ENCODE results near the gene RXRA.
"Not testable (repeated sequence)": the region's sequence is repeated elsewhere in the genome, so short reads cannot be mapped to it uniquely, and the experiment has no call there.

The RXRA gene

GRCh38 chr9:134294153-134295071, 31.8 kb upstream of the RXRA start:
- no peak for DNase-seq

- no peak for DNase-seq
These were observed 31.0 kb upstream of the RXRA start for GRCh38 chr9:134295101-134295745.

GRCh38 chr9:134295746-134296250, 30.5 kb upstream of the RXRA start:
- no peak for DNase-seq

- no peak for DNase-seq
These were observed 29.8 kb upstream of the RXRA start for GRCh38 chr9:134296301-134297082.

- no peak for DNase-seq
These were observed 29.2 kb upstream of the RXRA start for GRCh38 chr9:134297083-134297410.

- no peak for DNase-seq
These were observed 28.7 kb upstream of the RXRA start for GRCh38 chr9:134297576-134297975.

- DNase-seq, result no peak
These were observed 28.3 kb upstream of the RXRA start for GRCh38 chr9:134298000-134298399.

GRCh38 chr9:134299068-134299467, 27.2 kb upstream of the RXRA start:
- DNase-seq, result no peak

- DNase-seq, result peak; percentile 21
These were observed 26.4 kb upstream of the RXRA start for GRCh38 chr9:134299883-134300282.

- no peak for DNase-seq
These were observed 24.7 kb upstream of the RXRA start for GRCh38 chr9:134301387-134302129.

- no peak for DNase-seq
These were observed 24.0 kb upstream of the RXRA start for GRCh38 chr9:134302130-134302817.

- DNase-seq, result no peak
These were observed 22.7 kb upstream of the RXRA start for GRCh38 chr9:134303601-134304000.

- DNase-seq, result no peak
These were observed 22.0 kb upstream of the RXRA start for GRCh38 chr9:134304261-134304660.

- no peak for DNase-seq
These were observed 21.6 kb upstream of the RXRA start for GRCh38 chr9:134304690-134305089.

GRCh38 chr9:134305533-134305932, 20.7 kb upstream of the RXRA start:
- no peak for DNase-seq

GRCh38 chr9:134306042-134306441, 20.2 kb upstream of the RXRA start:
- DNase-seq, result not testable (repeated sequence)

- DNase-seq, result no peak
These were observed 19.3 kb upstream of the RXRA start for GRCh38 chr9:134306636-134307600.

GRCh38 chr9:134307674-134308638, 18.3 kb upstream of the RXRA start:
- DNase-seq, result no peak

GRCh38 chr9:134308639-134309220, 17.5 kb upstream of the RXRA start:
- not testable (repeated sequence) for DNase-seq
